ENCODE measurements around the gene TACC2. TPM values are rescaled to one million over a fixed set of nuclear protein-coding genes. Genes with fewer than 3 reads are reported as not detected.

The TACC2 gene
- total and polyA plus RNA-seq, 2 experiments from 2014 or later = 30.8 to 35.9 TPM

DNA sequence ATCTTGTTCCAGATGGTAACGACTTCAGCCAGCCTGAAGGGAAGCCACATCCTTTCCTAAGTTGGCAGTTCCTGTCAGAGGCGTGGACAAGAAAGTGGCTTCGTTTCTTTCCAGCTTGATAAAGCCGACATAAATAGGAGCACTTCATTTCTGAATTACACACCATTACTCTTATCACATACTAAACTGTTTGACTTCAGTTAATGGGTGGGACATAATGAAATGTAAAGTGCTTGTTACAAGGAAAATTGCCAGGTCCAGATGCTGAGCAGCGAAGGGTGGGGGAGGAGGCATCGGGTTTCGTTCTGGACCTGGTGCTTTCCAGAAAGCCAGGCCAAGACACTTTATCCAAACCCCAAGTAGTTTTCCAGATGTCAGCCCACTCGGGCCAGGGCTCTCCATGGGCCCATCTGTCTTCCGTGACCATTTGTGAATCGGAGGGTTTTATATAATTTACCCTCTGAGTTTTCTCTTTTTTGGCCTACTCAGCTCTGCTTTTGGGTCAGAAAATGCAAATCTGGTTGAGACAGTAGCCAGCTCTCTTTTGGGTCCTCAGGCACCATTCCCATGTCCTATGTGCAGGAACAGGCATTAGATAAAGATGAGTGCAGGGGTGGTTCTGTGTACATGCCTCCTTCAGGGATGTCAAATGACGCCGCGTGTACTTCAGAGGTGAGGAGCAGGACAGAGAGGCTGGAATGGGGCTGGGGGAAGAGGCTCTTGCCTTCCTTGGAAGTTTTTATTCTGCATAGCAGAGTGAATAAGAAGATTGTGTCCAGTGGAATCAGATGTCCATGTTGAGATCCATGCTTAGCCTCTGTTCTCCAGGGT lies 90.2 kb downstream of the TACC2 start (continued):
- TF ChIP-seq ZNF462 (CRISPR knock-in tag; IDR thresholded peaks at IDR 0.05) (no peak), EZH2phosphoT487 (IDR thresholded peaks at IDR 0.05; ENCODE audit: unreplicated experiment) (no peak), ZNF114 (CRISPR knock-in tag; IDR thresholded peaks at IDR 0.05) (no peak), ETS1 (IDR thresholded peaks at IDR 0.05) (no peak)
- TF ChIP-seq, protein P1, sequence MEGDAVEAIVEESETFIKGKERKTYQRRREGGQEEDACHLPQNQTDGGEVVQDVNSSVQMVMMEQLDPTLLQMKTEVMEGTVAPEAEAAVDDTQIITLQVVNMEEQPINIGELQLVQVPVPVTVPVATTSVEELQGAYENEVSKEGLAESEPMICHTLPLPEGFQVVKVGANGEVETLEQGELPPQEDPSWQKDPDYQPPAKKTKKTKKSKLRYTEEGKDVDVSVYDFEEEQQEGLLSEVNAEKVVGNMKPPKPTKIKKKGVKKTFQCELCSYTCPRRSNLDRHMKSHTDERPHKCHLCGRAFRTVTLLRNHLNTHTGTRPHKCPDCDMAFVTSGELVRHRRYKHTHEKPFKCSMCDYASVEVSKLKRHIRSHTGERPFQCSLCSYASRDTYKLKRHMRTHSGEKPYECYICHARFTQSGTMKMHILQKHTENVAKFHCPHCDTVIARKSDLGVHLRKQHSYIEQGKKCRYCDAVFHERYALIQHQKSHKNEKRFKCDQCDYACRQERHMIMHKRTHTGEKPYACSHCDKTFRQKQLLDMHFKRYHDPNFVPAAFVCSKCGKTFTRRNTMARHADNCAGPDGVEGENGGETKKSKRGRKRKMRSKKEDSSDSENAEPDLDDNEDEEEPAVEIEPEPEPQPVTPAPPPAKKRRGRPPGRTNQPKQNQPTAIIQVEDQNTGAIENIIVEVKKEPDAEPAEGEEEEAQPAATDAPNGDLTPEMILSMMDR (conservative IDR thresholded peaks at IDR 0.05; ENCODE audit: low read depth in 2 of 2) = no peak
